ENCODE measurements around the gene SLC16A6. TPM values are rescaled to one million over a fixed set of nuclear protein-coding genes. Genes with fewer than 3 reads are reported as not detected.
"Not testable (repeated sequence)": the region's sequence is repeated elsewhere in the genome, so short reads cannot be mapped to it uniquely, and the experiment has no call there.

The SLC16A6 gene
- total RNA-seq, 4 donors from 2014 or later: 1.1 to 1.7 TPM; not detected in 2

DNA sequence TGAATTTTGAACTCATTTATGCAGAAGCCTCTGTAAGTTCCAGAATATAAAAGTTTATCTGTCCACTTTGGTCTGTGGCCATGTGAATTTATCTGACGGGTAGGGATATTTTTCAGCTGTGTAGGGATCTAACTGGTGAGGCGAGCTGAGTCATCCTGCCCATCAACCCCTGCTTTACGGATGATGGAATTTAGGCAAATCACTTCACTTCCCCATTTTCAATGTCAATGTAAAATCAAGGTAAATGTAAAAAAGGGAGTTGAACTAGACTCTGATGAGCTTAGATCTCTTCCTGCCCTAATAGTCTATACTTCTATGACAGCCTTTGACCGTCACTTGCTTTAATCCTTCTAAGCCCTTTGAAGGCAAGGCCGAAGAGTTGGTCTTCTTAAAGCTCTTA is 2.6 kb downstream of the SLC16A6 start:
- H3K9me3 ChIP-seq: no peaks in the 10 kb centered on the region
- H3K4me1 ChIP-seq: peaks cover 0 to 29% (median 16%) of the 10 kb centered on the region in 4 donors
- TF ChIP-seq, protein P1, sequence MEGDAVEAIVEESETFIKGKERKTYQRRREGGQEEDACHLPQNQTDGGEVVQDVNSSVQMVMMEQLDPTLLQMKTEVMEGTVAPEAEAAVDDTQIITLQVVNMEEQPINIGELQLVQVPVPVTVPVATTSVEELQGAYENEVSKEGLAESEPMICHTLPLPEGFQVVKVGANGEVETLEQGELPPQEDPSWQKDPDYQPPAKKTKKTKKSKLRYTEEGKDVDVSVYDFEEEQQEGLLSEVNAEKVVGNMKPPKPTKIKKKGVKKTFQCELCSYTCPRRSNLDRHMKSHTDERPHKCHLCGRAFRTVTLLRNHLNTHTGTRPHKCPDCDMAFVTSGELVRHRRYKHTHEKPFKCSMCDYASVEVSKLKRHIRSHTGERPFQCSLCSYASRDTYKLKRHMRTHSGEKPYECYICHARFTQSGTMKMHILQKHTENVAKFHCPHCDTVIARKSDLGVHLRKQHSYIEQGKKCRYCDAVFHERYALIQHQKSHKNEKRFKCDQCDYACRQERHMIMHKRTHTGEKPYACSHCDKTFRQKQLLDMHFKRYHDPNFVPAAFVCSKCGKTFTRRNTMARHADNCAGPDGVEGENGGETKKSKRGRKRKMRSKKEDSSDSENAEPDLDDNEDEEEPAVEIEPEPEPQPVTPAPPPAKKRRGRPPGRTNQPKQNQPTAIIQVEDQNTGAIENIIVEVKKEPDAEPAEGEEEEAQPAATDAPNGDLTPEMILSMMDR (IDR thresholded peaks at IDR 0.05): no peak
- no peak for TF ChIP-seq POLR2A (IDR thresholded peaks at IDR 0.05)
- peak in 2 of 3 donors; percentile 61 to 62 for DNase-seq
- H3K27ac ChIP-seq: peak overlapping the region in 1 of 4 donors; percentile 99
- H3K27me3 ChIP-seq: peaks cover 0 to 25% of the 10 kb centered on the region in 2 donors
- H3K4me3 ChIP-seq: no peak overlapping the region
- H3K36me3 ChIP-seq: no peaks in the 10 kb centered on the region

DNA sequence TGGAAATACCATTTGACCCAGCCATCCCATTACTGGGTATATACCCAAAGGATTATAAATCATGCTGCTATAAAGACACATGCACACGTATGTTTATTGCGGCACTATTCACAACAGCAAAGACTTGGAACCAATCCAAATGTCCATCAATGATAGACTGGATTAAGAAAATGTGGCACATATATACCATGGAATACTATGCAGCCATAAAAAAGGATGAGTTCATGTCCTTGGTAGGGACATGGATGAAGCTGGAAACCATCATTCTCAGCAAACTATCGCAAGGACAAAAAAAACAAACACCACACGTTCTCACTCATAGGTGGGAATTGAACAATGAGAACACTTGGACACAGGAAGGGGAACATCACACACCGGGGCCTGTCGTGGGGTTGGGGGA is 9.0 kb downstream of the SLC16A6 start:
- H3K9me3 ChIP-seq, H3K27me3 ChIP-seq, H3K4me3 ChIP-seq, H3K4me1 ChIP-seq, H3K27ac ChIP-seq, DNase-seq, H3K36me3 ChIP-seq: not testable (repeated sequence)

DNA sequence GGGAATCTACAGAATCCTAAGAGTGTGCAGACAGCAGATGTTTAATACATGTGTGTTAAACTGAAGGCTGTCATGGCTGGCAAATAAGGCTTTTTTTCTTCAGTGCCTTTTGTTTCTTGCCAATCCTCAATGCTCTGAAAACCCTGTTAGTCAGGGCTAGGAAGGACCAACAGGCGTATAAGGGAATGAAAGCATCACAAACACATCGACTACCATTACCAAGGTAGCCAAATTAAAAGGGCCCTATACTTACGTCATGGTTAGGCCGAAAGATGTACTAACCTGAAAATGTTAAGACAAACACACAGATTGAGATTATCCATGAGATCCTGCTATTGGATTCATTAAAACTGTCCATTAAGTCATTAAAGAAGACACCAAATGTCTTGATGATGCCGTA is 13.1 kb downstream of the SLC16A6 start:
- DNase-seq: no peak
- H3K9me3 ChIP-seq: peaks cover 0 to 5% (median 0%) of the 10 kb centered on the region in 4 donors
- H3K36me3 ChIP-seq: no peaks in the 10 kb centered on the region
- H3K4me1 ChIP-seq: no peaks in the 10 kb centered on the region
- H3K4me3 ChIP-seq: no peak overlapping the region
- H3K27ac ChIP-seq: no peak overlapping the region
- TF ChIP-seq POLR2A (IDR thresholded peaks at IDR 0.05): no peak
- TF ChIP-seq, protein P1 (IDR thresholded peaks at IDR 0.05): no peak
- no peaks in the 10 kb centered on the region for H3K27me3 ChIP-seq

DNA sequence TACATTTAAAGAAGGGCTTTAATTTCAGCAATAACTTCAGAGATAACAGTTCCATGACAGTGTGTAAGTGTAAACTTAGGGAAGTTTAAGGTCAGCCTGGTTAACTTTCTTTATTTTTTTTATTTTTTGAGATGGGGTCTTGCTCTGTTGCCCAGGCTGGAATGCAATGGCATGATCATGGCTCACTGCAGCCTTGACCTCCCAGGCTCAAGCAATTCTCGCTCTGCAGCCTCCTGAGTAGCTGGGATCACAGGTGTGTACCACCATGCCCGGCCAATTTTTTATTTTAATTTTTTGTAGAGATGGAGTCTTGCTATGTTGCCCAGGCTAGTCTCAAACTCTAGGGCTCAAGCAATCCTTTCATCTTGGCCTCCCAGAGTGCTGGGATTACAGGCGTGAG is 14.6 kb downstream of the SLC16A6 start:
- not testable (repeated sequence) for H3K4me3 ChIP-seq, H3K27me3 ChIP-seq, H3K4me1 ChIP-seq, DNase-seq, H3K9me3 ChIP-seq, H3K27ac ChIP-seq, H3K36me3 ChIP-seq

DNA sequence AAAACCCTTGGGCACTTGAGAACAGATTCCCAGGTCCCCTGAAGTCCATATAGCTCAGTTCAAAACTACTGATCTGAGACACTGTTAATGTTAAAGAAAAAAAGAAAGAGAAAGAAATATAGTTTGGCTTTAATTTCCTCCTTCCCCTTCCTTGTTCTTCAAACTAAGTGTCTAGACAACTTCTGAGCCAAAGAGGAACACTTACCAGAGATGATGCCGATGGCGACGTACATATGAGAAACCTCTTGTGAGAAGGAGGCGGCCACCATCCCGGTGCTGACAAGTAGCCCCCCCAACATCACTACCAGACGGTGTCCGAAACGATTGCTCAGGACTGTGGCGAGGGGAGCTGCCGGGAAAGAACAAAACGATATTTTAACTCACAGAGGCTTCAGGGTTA is 17.2 kb downstream of the SLC16A6 start:
- Histone ChIP-seq H3K27me3 (no peaks in the 10 kb centered on the region), H3K9me3 (peaks cover 0 to 5% (median 0%) of the 10 kb centered on the region in 4 donors), H3K36me3 (no peaks in the 10 kb centered on the region), H3K4me1 (no peaks in the 10 kb centered on the region), H3K27ac (no peak overlapping the region), H3K4me3 (no peak overlapping the region)
- no peak for TF ChIP-seq POLR2A (IDR thresholded peaks at IDR 0.05)
- TF ChIP-seq, protein P1 (IDR thresholded peaks at IDR 0.05): no peak
- DNase-seq: no peak

DNA sequence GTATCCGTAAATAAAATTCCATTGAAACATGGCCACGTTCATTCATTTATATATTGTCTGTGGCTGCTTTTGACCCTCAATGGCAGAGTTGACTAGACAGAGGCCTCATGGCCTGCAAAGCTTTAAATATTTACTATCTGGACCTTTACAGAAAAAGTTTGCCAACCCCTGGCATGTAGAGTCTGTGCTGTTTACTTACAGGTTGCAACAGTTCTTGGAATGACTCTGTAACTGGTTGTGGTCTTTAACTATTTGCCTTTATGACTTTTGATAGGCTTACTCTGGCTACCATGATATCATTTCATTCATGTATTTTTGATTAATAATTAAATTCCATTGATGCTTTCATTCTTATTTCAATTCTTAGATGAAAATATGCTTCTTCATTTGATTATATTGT is 25.1 kb downstream of the SLC16A6 start:
- not testable (repeated sequence) for H3K36me3 ChIP-seq, H3K4me3 ChIP-seq, H3K4me1 ChIP-seq, H3K27me3 ChIP-seq, H3K27ac ChIP-seq, H3K9me3 ChIP-seq, DNase-seq

DNA sequence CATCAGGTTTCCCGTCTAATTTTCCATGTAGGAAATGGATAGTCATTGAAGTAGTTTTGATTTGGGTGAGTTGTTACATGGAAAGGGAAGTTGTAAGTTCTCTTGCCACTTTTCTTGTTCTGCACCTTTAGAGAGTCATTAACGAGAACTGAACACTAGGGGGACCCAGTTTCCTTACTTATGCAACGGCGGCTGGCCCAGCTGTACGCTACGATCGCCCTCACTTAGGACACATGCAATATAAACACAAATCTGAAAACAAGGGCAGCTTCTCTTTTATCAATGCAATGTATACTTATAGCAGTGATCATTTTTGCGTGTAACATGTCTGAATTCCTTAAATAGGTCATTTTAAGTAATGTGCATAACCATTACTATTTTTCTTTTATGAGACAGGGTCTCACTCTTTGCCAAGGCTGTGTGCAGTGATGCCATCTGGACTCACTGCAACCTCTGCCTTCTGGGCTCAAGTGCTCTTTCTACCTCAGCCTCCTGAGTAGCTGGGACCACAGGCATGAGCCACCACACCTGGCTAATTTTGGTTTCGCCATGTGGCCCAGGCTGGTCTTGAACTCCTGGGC is 27.7 kb downstream of the SLC16A6 start:
- H3K9me3 ChIP-seq, H3K36me3 ChIP-seq, DNase-seq, H3K4me3 ChIP-seq, H3K4me1 ChIP-seq, H3K27me3 ChIP-seq, H3K27ac ChIP-seq: not testable (repeated sequence)
- TF ChIP-seq, protein P1 (IDR thresholded peaks at IDR 0.05): peak; percentile 25 to 66 (median 44)

DNA sequence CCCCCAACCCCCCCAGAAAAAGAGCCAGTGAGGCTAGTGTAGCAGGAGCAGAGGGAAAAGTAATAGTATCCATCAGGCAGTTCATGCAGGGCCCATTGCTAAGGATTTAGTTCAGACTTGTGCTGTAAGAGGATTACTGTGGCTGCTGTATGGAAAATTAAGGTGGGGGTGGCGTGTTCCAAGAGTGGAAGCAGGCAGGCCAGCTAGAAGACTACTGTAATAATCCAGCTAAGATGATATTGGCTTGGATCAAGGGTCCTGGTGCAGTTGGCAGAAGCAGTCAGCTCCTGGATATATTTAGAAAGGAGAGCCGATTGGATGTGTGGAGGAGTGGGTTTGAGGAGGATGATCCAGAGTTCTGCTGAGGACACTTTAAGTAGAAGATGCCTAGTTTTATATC is 28.5 kb downstream of the SLC16A6 start:
- H3K4me1 ChIP-seq, H3K36me3 ChIP-seq, H3K9me3 ChIP-seq, H3K27me3 ChIP-seq, H3K4me3 ChIP-seq, DNase-seq, H3K27ac ChIP-seq: not testable (repeated sequence)
